Left hindlimb (tissue), 1 donor: Measurements from ENCODE around the gene CYB561.

Experiments
- DNase-seq: peaks from one replicate; pipeline ENCODE4 v3.0.0-alpha.2; 2018

Gene CYB561

DNA sequence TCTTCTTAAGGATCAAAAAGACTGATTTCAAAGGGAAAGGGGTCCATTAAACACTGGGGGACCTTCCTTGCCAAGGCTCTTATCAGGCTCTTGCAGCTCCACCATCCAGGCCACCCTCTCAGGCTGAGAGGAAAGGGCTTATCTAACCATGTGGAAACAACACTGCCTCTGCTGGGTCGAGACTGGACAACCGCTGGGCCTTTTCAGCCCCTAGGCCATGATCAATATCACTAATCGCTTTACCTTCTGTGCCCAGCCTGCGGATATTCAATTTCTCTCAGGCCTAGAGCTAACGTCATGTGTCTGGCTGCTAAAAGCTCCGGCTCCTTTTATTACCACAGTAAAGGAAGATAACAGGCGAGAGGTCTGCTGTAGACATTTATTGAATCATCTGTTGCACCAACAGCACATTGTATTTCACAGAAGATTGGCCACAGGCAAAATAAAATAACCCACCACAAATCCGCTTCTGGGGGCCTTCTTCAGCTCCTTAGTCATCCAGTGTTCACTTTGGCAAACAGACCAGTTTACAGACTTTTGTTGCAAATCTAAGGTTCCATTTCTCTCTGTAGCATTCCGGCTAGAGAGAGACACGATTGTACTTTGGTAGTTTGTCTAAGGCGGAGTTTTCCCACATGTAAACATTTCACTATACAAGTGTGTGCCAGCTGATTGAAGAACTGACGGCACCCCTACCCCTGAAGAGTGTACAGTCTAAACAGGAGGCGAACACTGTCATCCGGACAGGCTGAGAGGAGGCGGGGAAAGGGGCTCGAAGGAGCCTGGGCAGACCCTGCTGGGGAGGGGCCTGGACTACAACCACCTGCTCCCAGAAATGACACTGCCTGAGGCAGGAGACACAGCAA lies 13.9 kb downstream of the CYB561 start:
- no peak for DNase-seq

DNA sequence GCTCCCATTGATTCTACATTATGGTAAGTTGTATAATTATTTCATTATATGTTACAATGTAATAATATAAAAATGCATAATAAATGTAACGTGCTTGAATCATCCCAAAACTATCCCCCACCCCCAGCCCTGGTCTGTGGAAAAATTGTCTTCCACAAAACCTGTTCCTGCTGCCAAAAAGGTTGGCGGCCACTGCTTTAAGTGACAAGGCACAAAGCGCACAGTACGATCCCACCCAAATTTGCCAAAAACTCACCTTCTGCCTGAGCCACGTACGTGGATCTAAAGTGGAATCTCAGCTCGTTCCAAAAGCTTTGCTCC lies 14.5 kb downstream of the CYB561 start:
- DNase-seq = no peak

DNA sequence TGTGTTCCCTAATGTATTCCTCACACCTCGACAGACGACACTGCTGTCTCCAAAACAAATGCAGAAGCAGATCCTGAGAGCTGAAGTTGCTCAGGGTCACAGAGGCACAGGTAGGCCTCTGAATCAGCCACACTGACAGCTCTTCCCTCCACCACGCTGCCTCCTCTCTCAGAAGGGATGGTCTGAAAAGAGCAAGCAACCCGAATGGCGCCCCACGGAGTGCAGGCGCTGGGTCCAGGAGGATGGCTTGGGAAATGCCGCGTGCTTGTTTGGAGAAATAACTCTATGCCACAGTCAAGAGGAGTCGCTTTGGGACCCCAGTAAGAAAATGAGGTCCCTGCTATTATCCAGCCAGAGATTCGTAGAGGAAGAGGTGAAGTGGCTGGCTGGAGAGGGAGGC lies 15.9 kb downstream of the CYB561 start:
- DNase-seq = no peak

DNA sequence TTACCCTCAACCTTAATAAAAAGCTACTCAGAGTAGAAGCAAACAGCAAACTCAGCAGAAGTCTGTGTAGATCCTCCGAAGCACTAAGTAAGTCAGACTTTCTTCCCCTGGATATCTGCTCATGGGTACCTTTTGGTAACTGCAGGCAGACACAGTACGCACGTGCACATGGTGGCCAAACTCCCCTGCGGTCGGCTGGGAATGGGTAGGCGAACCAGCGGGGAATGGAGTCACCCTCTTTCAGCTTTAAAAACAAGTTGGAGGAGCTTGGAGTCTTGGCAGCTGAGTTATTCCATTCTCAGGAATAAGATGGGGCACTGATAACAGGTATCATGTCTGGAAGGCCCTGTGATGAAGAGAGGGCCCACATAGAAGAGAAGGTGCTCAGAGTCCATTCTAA lies 16.3 kb downstream of the CYB561 start:
- no peak for DNase-seq

DNA sequence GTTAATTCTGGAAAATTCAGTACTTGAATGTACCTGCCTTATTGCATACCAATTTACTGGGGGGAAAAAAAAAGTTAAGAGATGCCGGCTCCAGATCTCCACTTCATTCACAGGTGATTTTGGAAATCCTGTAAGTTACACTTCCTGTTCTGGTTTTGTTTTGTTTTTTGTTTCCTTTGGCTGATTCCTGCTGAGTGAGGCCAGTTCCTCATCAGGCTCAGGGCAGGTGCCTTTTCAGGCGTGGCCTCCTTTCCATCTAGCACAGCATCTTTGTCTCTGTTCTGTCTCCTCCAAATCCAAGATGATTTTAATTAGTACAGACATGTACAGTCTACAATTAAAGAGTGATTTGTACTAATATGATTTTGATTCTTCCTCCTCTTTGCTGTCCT lies 19.2 kb downstream of the CYB561 start:
- no peak for DNase-seq

DNA sequence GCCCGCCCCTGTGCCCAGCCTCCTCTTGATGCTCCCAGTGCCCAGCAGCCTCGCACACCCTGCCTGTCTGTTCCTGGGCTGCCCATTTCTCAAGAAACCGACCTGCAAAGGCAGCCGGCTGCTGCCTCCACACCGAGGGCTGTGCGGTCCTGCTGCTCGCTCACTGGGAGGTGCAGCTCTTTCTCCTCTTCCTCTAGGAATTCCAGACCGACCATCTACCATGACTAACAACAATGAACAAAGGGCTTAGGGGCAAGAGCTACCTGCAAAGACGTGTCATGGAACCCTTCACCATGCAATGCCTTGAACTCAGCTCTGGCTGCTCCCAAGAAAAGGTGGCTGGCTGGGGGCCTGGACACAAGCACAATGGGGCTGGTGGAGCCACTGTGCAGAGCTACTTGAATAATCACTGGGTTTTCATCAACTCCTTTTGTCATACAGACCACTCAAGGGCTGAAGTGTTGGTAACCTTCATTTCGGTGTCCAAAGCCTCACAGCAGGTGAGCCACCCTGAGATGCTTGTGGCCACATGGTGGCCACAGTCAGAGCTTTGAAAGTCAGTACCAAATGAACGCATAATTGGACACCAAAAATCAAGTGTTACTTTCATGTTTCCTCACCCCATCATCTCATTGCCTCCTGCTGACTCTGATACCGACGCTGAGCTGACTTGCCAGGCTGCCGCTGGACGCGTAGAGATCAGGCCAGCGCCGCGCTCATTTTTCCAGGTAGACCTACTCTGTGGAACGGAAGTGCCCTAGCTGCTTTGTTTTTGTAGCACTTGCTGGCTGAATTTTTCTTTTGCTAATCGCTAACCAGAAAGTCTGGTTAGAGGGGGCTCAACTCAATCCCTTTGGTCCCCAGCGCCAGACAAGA lies 19.8 kb downstream of the CYB561 start:
- DNase-seq = no peak

DNA sequence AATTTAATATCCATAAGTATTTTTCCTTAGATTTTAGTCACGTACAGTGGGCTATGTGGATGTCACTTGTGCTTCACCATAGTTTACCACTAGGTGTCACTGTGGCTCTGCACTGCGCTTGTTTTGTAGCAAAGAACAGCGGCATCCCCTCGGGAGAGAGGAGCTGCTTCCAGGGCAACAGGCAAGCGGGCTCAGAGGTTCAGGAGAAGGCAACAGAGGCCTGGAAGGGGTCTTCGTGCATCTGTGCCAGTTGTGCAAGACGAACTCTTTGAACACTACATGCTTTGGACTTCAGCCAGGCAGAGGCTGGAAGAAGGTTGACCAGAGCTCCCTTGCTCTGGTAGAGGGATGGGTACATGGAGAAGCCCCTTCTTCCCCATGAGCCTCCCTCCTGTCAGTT lies 20.6 kb downstream of the CYB561 start:
- peak; percentile 78 for DNase-seq

DNA sequence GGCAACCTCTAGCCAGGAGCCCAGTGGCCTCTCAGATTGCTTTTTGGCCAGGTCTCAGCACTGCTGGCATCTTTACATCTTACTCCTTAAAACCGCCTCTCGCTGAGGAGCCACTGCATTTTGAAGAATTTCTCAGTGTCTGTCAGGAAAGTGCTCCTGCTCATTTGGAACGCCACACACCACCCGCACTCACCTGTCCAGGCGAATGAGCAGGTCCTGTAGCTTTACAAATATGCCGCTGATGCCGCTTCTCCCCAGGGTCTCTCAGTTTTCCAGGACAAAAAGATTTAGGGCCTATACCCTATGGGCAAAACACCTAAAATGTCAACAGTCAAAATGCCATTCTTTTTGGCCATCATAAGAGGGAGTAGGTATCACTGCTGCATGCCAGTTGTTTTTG lies 22.1 kb downstream of the CYB561 start:
- no peak for DNase-seq

DNA sequence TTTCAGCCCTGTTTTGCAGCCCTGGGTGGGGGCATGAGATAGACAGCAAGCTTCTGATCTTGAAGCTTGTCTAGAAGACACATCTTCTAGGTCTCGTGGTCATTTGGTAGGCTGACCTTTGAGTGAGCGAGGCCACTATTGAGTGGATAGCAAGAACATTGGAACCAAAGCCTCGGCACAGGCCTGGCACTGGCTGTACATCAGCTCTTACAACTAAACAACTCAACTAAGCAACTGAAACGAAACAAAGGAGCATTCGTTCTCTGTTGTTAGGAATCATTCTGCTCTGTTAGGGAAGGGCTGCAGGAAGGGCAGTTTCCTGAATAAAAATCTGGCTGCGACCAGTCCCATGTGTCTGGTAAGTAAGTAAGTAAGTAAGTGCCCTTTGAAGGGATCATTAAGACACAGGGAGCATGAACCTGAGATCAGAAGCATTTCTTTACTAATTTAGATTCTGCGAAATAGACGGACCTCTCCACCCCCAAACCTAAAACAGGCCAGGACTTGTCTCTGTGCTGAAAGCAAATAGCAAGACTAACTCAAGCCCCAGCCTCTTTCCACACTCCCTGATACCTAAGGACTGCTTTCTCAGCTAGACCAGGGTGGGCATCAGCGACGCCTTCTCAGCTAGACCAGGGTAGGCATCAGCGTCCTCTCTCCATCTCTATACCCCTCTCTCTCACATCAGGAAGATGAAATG lies 22.7 kb downstream of the CYB561 start:
- no peak for DNase-seq

DNA sequence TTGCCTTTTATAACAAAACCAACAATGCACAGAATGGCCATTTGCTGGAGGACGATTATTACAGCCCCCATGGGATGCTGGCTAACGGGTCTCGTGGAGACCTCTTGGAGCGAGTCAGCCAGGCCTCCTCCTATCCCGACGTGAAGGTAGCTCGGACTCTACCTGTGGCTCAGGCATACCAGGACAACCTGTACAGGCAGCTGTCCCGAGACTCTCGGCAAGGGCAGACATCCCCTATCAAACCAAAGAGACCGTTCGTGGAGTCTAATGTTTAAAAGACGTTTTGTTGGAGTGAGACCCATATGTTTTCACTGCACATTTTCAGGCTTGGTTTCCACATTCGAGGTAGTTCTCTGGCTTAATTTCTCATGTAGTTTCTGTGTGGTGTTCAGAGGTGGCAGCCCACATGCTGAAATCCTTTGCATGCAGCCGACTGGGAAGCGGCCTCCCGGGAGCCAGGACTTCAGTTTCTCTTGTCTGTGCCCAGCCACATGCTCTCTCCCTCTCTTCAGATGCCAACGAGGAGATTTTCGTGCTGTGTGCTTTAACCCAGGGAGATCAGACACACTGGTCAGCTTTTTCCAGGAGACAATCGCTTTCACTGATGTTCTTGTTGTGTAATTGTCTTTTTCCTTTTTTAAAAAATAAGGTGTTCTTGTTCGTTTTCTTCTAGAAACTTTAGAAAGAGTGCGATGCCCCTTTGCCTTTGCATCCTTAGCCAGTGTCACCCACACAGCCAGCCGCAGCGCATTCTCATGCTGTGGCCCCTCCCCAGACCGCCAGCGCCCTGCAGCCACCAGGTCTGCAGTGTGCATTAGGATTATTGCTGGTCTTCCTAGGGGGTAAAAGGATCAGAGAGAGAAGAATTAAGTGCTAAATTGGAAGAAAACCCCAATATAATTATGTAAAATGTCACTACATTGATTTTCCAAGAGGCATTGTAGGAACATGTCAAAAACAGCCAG lies 24.1 kb downstream of the CYB561 start:
- no peak for DNase-seq

DNA sequence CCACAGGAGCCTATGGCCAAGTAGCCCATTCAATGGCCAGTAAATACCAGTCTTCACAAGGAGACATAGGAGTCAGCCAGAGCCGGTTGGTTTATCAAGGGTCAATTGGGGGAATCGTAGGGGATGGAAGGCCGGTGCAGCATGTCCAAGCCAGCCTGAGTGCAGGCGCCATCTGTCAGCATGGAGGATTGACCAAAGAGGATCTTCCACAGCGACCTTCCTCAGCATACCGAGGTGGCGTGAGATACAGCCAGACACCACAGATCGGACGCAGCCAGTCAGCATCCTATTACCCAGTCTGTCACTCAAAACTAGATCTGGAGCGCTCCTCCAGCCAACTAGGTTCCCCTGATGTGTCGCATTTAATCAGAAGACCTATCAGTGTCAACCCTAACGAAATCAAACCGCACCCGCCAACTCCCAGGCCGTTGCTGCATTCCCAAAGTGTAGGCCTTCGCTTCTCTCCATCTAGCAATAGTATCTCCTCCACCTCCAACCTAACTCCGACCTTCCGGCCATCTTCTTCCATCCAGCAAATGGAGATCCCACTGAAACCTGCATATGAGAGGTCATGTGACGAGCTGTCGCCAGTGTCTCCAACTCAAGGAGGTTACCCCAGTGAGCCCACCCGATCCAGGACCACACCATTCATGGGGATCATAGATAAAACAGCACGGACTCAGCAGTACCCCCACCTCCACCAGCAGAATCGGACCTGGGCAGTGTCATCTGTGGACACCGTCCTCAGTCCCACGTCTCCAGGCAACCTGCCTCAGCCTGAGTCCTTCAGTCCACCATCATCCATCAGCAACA lies 25.0 kb downstream of the CYB561 start:
- no peak for DNase-seq

DNA sequence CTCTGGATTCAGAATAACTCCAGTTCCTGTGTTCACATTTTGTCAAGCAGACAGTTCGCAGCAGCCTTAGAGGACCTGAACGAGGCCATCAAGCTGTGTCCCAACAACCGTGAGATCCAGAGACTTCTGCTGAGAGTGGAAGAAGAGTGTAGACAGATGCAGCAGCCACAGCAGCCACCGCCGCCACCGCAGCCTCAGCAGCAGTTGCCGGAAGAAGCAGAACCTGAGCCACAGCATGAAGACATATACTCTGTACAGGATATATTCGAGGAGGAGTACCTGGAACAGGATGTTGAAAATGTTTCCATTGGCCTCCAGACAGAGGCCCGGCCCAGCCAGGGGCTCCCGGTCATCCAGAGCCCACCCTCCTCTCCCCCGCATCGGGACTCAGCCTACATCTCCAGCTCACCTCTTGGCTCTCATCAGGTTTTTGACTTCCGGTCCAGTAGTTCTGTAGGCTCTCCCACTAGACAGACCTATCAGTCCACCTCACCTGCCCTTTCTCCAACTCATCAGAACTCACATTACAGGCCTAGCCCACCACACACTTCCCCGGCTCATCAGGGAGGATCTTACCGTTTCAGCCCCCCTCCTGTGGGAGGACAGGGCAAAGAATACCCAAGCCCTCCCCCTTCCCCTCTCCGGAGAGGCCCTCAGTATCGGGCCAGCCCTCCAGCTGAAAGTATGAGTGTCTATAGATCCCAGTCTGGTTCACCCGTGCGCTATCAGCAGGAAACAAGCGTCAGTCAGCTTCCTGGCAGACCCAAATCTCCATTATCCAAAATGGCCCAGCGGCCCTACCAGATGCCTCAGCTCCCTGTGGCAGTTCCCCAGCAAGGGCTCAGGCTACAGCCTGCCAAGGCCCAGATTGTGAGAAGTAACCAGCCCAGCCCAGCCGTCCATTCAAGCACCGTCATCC lies 25.9 kb downstream of the CYB561 start:
- DNase-seq = no peak

DNA sequence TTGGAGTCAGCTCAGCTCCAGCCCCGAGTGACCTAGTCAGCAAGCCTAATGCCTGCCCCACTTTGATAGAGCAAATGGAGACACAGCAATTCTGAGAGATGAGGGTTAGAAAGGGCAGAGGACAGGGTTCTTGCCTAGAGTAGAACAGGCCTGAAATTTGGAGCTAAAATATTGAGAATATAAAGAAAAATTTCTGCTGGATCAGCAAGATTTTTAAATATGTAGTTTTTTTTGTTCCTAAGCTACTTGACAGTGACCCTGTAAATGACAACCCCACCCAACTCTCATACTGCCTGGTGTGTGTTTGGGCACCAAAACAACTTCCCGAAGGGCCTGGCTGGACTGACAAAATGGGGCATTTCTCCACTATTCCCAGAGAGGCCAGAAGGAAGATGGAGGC lies 26.7 kb downstream of the CYB561 start:
- no peak for DNase-seq

DNA sequence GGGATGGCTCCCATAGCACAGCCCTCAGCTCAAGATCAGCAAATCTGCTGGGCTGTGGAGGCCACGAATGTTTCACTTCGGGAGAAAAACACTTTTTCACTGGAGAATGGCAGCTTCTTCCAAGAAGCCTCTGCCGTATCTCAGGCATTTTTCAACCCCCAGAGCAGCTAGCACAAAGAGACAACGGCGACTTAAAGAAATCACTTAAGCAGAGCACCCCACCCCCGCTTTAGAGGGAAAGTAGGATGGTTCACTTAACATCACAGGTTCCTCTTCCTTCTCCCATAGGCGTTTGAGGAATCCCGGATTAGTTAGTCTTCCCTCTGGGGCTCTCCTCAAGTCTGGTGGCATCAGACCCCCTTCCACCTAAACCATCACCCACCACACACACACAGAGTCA lies 27.6 kb downstream of the CYB561 start:
- DNase-seq = no peak

DNA sequence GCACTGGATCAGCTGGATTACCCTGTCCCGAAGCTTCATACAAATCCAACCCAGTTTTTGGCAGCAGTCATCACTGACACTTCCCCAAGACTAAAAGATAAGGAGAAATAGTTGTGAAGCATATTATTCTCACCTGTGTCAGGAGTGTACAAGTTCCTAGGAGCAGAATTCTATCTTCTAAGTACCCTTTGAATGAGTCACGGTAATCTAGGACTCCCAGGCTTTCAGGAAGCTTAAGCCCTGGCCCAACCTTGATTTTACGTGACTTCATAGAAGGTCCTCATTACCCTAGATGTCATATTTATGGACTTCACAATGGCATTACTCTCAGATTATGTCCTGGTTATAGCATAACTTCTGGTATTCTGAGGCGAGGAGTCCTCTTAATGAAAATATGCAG lies 31.9 kb downstream of the CYB561 start:
- no peak for DNase-seq

DNA sequence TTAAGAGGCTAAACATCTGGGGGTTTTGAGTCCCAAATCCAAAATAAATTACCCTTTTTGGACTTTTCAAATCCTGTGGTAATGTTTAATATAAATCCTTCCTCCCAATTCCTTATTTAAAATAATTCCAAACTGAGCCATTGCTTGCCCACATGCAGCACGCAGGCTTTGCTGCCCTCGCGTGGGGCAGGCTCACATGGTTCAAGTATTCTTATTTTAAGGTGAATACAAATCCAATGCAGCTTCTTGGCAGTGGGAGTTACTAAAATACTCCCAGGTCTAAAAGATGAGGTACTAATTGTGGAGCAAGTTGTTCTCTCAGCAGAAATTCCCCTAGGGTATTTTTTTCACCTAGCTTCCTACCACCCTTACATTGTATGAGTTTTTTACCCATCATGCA lies 33.0 kb downstream of the CYB561 start:
- DNase-seq = no peak

DNA sequence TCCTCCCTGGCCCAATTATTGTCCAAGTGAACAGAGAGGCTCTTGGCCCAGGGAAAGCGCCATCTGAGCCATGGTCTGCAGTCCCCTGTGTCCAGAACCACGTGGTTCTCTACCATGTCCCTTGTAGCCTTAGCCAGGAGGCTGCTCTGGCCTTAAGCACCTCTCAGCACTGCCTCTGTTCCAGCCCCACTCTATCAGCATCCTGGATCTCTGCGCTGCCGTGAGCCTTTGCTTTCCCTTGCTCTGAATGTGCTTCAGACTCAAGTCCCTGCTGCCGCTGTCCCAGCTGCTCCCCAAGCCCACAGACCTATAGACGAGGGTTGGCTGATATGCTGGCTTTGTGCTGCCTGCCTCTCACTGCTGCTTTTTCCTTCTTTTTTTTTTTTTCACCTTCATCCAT lies 33.9 kb downstream of the CYB561 start:
- DNase-seq = no peak

DNA sequence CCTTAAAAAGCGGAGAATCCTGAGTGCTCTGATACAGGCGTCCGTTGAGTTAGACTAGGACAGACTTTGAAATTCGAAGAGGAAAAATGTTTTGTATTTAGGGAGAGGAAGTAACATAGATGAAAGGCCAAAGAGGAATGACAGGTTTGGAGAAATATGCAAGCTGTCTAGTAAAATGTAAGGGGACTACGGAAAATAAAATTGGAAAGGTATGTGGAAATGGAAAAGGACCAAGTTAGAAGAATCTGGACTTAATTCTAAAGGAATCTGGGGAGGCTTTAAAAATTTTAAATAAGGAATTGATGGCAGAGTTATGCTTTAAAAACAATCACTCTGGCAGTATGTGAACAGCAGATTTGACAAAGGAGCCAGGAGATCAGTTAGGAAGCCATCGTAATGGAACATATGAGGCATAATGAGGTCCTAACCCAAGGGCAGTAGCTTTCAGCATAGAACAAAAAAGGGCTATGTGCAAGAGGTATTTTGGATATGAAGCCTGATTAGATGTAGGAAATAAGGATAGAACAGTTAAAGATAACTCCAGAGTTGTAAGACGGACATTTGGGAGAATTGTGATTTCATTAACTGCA lies 38.3 kb downstream of the CYB561 start:
- DNase-seq = no peak

DNA sequence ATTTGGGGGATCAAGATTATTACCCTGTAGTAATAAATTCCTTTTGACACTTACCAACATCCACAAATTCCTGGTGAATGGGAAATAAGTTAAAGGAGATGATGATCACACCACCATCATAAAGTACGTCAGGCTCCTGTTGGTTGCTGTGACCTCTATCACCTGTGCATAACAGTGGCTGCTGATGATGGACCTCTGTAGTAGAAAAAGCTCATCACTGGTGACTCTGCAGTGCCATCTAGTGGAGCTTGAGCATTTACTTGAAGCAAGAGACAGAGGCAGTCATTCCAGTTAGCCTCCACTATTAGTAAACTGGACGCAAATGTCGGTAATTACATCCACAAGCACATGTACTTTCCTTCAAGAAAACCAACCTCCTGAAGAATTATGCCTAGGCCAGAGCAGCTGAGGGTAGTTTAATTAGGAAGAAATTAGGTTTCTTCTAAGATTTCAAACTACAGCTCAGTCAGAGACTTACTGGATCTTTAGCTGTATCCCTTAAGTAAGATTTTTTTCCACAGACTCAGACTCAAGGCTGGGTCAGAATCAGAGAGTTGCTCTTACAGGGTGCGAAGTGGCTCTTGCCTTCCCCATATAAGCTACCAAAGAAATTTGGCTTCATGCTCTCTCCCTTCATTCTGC lies 39.3 kb downstream of the CYB561 start:
- DNase-seq = peak; percentile 68
